Vagina (tissue), 2 donors: ENCODE data around the gene DPP10. TPM values are rescaled to one million over a fixed set of nuclear protein-coding genes. Genes with fewer than 3 reads are reported as not detected.

Experiments
- DNase-seq, 2 donors: peaks; one replicate each; pipeline ENCODE4 v3.0.0-alpha.2; 2017; ENCODE audit errors: extremely low spot score in 2 of 2
- H3K27ac ChIP-seq: fragments of 200-600 bp; sonication (generic); one replicate; pipeline ENCODE4 v1.5.1; 2019
- H3K27me3 ChIP-seq: fragments of 200-600 bp; sonication (generic); one replicate; pipeline ENCODE4 v1.5.1; 2019
- H3K36me3 ChIP-seq, 2 donors: fragments of 200-600 bp; sonication (generic); one replicate each; pipeline ENCODE4 v1.5.1; 2017 to 2019
- H3K4me1 ChIP-seq: fragments of 200-600 bp; sonication (generic); one replicate; pipeline ENCODE4 v1.5.1; 2019
- H3K4me3 ChIP-seq, 2 donors: fragments of 200-600 bp; sonication (generic); 1 replicate in 1 of 2; 2 replicates in 1 of 2; pipeline ENCODE4 v1.5.1; 2016 to 2019
- H3K9me3 ChIP-seq: fragments of 200-600 bp; sonication (generic); one replicate; pipeline ENCODE4 v1.5.1; 2019
- CTCF ChIP-seq, 3 experiments: fragments of 450-650 bp in 2 of 3; fragments of 200-600 bp in 1 of 3; sonication (generic) in 1 of 3; IDR thresholded peaks; one replicate each; pipeline ENCODE4 v1.5.1; 2017 to 2019; ENCODE audit warnings: antibody characterized with exemption in 3 of 3, mild to moderate bottlenecking in 2 of 3, moderate library complexity in 2 of 3
- POLR2A ChIP-seq, 2 donors: fragments of 450-650 bp; IDR thresholded peaks; one replicate each; pipeline ENCODE4 v1.6.1; 2017; ENCODE audit warnings: antibody characterized with exemption in 2 of 2, mild to moderate bottlenecking in 2 of 2, moderate library complexity in 2 of 2
- POLR2AphosphoS5 ChIP-seq, 2 donors: sonication (generic); formaldehyde crosslinking; IDR thresholded peaks; one replicate each; pipeline ENCODE4 v1.9.0; 2017; ENCODE audit warnings: antibody characterized with exemption in 2 of 2, mild to moderate bottlenecking in 2 of 2, low read depth in 1 of 2; ENCODE audit not compliant: insufficient read depth in 1 of 2
- intact Hi-C: fragments of 100-400 bp; cut with DNase I; formaldehyde crosslinking; loops from one replicate; pipeline ENCODE4 v1.15.1; 2023
- total RNA-seq: library from RNA; depleted of rRNA; stranded (reverse); fragments of >200 nt; gene quantifications from one replicate; pipeline ENCODE4 v1.2.3, GENCODE V29; 2016

DPP10 gene
- total RNA-seq, 1 donor from 2014 or later: not detected

GRCh38 chr2:114922076-114922475, 479.6 kb downstream of the DPP10 start:
- H3K27ac ChIP-seq: no peak overlapping the region
- H3K4me3 ChIP-seq: no peak overlapping the region
- H3K9me3 ChIP-seq: no peaks in the 10 kb centered on the region
- no peaks in the 10 kb centered on the region for H3K36me3 ChIP-seq
- TF ChIP-seq CTCF (IDR thresholded peaks at IDR 0.05) (no peak), POLR2A (IDR thresholded peaks at IDR 0.05) (no peak), POLR2AphosphoS5 (IDR thresholded peaks at IDR 0.05; ENCODE audit: insufficient read depth in 1 of 2, low read depth in 1 of 2) (no peak)
- H3K27me3 ChIP-seq: no peaks in the 10 kb centered on the region
- H3K4me1 ChIP-seq: no peaks in the 10 kb centered on the region
- intact Hi-C loops: no loop called here
- no peak for DNase-seq

GRCh38 chr2:114925296-114926255, 483.1 kb downstream of the DPP10 start:
- Histone ChIP-seq H3K27me3 (no peaks in the 10 kb centered on the region), H3K27ac (no peak overlapping the region), H3K4me1 (no peaks in the 10 kb centered on the region), H3K4me3 (no peak overlapping the region), H3K9me3 (no peaks in the 10 kb centered on the region), H3K36me3 (no peaks in the 10 kb centered on the region)
- no peak for TF ChIP-seq CTCF (IDR thresholded peaks at IDR 0.05)
- no peak for TF ChIP-seq POLR2A (IDR thresholded peaks at IDR 0.05)
- no peak for TF ChIP-seq POLR2AphosphoS5 (IDR thresholded peaks at IDR 0.05; ENCODE audit: insufficient read depth in 1 of 2, low read depth in 1 of 2)
- no peak for DNase-seq
- intact Hi-C loops: no loop called here

GRCh38 chr2:114926303-114926702, 483.9 kb downstream of the DPP10 start:
- no peaks in the 10 kb centered on the region for H3K9me3 ChIP-seq
- DNase-seq: no peak
- no peaks in the 10 kb centered on the region for H3K4me1 ChIP-seq
- no peak overlapping the region for H3K27ac ChIP-seq
- H3K36me3 ChIP-seq: no peaks in the 10 kb centered on the region
- TF ChIP-seq POLR2A (IDR thresholded peaks at IDR 0.05): no peak
- TF ChIP-seq POLR2AphosphoS5 (IDR thresholded peaks at IDR 0.05; ENCODE audit: insufficient read depth in 1 of 2, low read depth in 1 of 2): no peak
- TF ChIP-seq CTCF (IDR thresholded peaks at IDR 0.05): no peak
- no peaks in the 10 kb centered on the region for H3K27me3 ChIP-seq
- H3K4me3 ChIP-seq: no peak overlapping the region
- intact Hi-C loops: no loop called here

- H3K4me3 ChIP-seq: no peak overlapping the region
- H3K4me1 ChIP-seq: no peaks in the 10 kb centered on the region
- H3K9me3 ChIP-seq: no peaks in the 10 kb centered on the region
- TF ChIP-seq CTCF (IDR thresholded peaks at IDR 0.05) (no peak), POLR2AphosphoS5 (IDR thresholded peaks at IDR 0.05; ENCODE audit: insufficient read depth in 1 of 2, low read depth in 1 of 2) (no peak), POLR2A (IDR thresholded peaks at IDR 0.05) (no peak)
- H3K27ac ChIP-seq: no peak overlapping the region
- H3K27me3 ChIP-seq: no peaks in the 10 kb centered on the region
- DNase-seq: no peak
- no peaks in the 10 kb centered on the region for H3K36me3 ChIP-seq
- intact Hi-C loops: no loop called here
Observed at GRCh38 chr2:114929225-114929624, 486.8 kb downstream of the DPP10 start.

- intact Hi-C loops: no loop called here
Observed at GRCh38 chr2:114933671-114934241, 491.3 kb downstream of the DPP10 start.

More at GRCh38 chr2:114933671-114934241, 491.3 kb downstream of the DPP10 start:
- Histone ChIP-seq H3K9me3 (no peaks in the 10 kb centered on the region), H3K4me1 (no peaks in the 10 kb centered on the region), H3K4me3 (no peak overlapping the region), H3K27me3 (no peaks in the 10 kb centered on the region), H3K36me3 (no peaks in the 10 kb centered on the region), H3K27ac (no peak overlapping the region)
- no peak for DNase-seq
- no peak for TF ChIP-seq POLR2A (IDR thresholded peaks at IDR 0.05)
- TF ChIP-seq CTCF (IDR thresholded peaks at IDR 0.05): no peak
- TF ChIP-seq POLR2AphosphoS5 (IDR thresholded peaks at IDR 0.05; ENCODE audit: insufficient read depth in 1 of 2, low read depth in 1 of 2): no peak
